Fibroblast of lung (primary cell): Measurements from ENCODE around the gene SYNPR. TPM values are rescaled to one million over a fixed set of nuclear protein-coding genes. Genes with fewer than 3 reads are reported as not detected.

Experiments used
- DNase-seq, 2 donors: peaks; one replicate each; pipeline versions ENCODE4 v3.0.0 to v3.0.0-alpha.2; 2010; ENCODE audit warnings: low read depth in 2 of 2
- H2AFZ ChIP-seq: 2 replicates; pipeline ENCODE4 v1.5.1; 2012; ENCODE audit warnings: low read length, control low read depth, inconsistent platforms
- H3K27ac ChIP-seq: 2 replicates; pipeline ENCODE4 v1.5.1; 2011; ENCODE audit warnings: low read length, control low read depth; ENCODE audit not compliant: insufficient read depth
- H3K27me3 ChIP-seq: 2 replicates; pipeline ENCODE4 v1.5.1; 2011; ENCODE audit warnings: mild to moderate bottlenecking, low read length; ENCODE audit not compliant: control insufficient read depth, insufficient read depth
- H3K36me3 ChIP-seq: 2 replicates; pipeline ENCODE4 v1.5.1; 2011; ENCODE audit warnings: low read length; ENCODE audit not compliant: control insufficient read depth, insufficient read depth
- H3K4me1 ChIP-seq: 2 replicates; pipeline ENCODE4 v1.5.1; 2011; ENCODE audit warnings: low read length; ENCODE audit not compliant: control insufficient read depth, insufficient read depth; ENCODE audit errors: extremely low read depth
- H3K4me2 ChIP-seq: 2 replicates; pipeline ENCODE4 v1.5.1; 2011; ENCODE audit warnings: low read length, control low read depth; ENCODE audit not compliant: insufficient read depth; ENCODE audit errors: extremely low read depth
- H3K4me3 ChIP-seq, 4 experiments: fragments of 200-600 bp in 1 of 4; sonication (generic) in 1 of 4; replicated peaks in 1 of 4; 2 replicates each; pipeline ENCODE4 v1.5.1; 2011 to 2016; ENCODE audit warnings: low read length in 4 of 4, low read depth in 3 of 4, mild to moderate bottlenecking in 3 of 4, control low read depth in 2 of 4, inconsistent platforms in 1 of 4, mixed read lengths in 1 of 4; ENCODE audit not compliant: insufficient read depth in 1 of 4; ENCODE audit errors: control extremely low read depth in 1 of 4
- H3K79me2 ChIP-seq: 2 replicates; pipeline ENCODE4 v1.5.1; 2012; ENCODE audit warnings: mild to moderate bottlenecking, low read length, inconsistent platforms; ENCODE audit not compliant: control insufficient read depth, insufficient read depth
- H3K9ac ChIP-seq: 2 replicates; pipeline ENCODE4 v1.5.1; 2011; ENCODE audit warnings: mild to moderate bottlenecking, low read length, control low read depth; ENCODE audit not compliant: insufficient read depth
- H3K9me3 ChIP-seq: 2 replicates; pipeline ENCODE4 v1.5.1; 2012; ENCODE audit warnings: low read depth, low read length; ENCODE audit not compliant: control insufficient read depth, insufficient read depth
- H4K20me1 ChIP-seq: 2 replicates; pipeline ENCODE4 v1.5.1; 2011; ENCODE audit warnings: low read length; ENCODE audit not compliant: control insufficient read depth, insufficient read depth; ENCODE audit errors: extremely low read depth
- CTCF ChIP-seq, 2 donors: IDR thresholded peaks in 1 of 2; conservative IDR thresholded peaks in 1 of 2; 1 replicate in 1 of 2; 2 replicates in 1 of 2; pipeline ENCODE4 v1.5.1; 2011 to 2012; ENCODE audit warnings: low read length in 2 of 2, control low read depth in 1 of 2, inconsistent platforms in 1 of 2, low read depth in 1 of 2, mild to moderate bottlenecking in 1 of 2
- EZH2 ChIP-seq: IDR thresholded peaks from 2 replicates; pipeline ENCODE4 v1.5.1; 2012; ENCODE audit warnings: low read length, control low read depth, mild to moderate bottlenecking; ENCODE audit errors: missing control alignments
- polyA plus RNA-seq, 2 donors: library from polyadenylated mRNA; depleted of rRNA in 1 of 2; stranded (reverse) in 1 of 2; unstranded in 1 of 2; fragments of >200 nt; gene quantifications; 2 replicates each; pipeline ENCODE4 v1.2.1, GENCODE V29; 2011 to 2012; ENCODE audit warnings: missing spikeins in 1 of 2
- total RNA-seq: library from RNA; depleted of rRNA; stranded (reverse); fragments of >200 nt; gene quantifications from 2 replicates; pipeline ENCODE4 v1.2.1, GENCODE V29; 2014

The SYNPR gene
- total and polyA plus RNA-seq, 2 donors (not counting 1 experiment from before 2014, with no cell fraction given), result not detected

- H3K4me1 ChIP-seq, result no peaks in the 10 kb centered on the region
These were observed 383.9 kb downstream of the SYNPR start for GRCh38 chr3:63662011-63662410.

GRCh38 chr3:63662500-63662899 lies 384.4 kb downstream of the SYNPR start:
- no peak overlapping the region for H3K27ac ChIP-seq
- H3K4me1 ChIP-seq, result no peaks in the 10 kb centered on the region
- H3K4me2 ChIP-seq, result no peak overlapping the region
- H3K36me3 ChIP-seq, result no peaks in the 10 kb centered on the region
- H3K79me2 ChIP-seq, result no peaks in the 10 kb centered on the region
- no peak overlapping the region for H2AFZ ChIP-seq
- H3K9me3 ChIP-seq, result no peaks in the 10 kb centered on the region
- no peaks in the 10 kb centered on the region for H3K27me3 ChIP-seq
- no peaks in the 10 kb centered on the region for H4K20me1 ChIP-seq
- TF ChIP-seq EZH2 (no peak), CTCF (conservative IDR thresholded peaks at IDR 0.05 in 1 of 2, IDR thresholded peaks at IDR 0.05 in 1 of 2; ENCODE audit: low read depth in 1 of 2, low read length in 2 of 2) (no peak)
- H3K9ac ChIP-seq, result no peak overlapping the region
- peak in 1 of 2 donors; percentile 13 for DNase-seq
- H3K4me3 ChIP-seq, result no peak overlapping the region

More at GRCh38 chr3:63662011-63662410, 383.9 kb downstream of the SYNPR start:
- H3K36me3 ChIP-seq, result no peaks in the 10 kb centered on the region
- TF ChIP-seq EZH2 (no peak), CTCF (conservative IDR thresholded peaks at IDR 0.05 in 1 of 2, IDR thresholded peaks at IDR 0.05 in 1 of 2; ENCODE audit: low read depth in 1 of 2, low read length in 2 of 2) (no peak)
- H3K4me3 ChIP-seq, result no peak overlapping the region
- no peaks in the 10 kb centered on the region for H3K27me3 ChIP-seq
- no peak overlapping the region for H3K4me2 ChIP-seq
- H3K79me2 ChIP-seq, result no peaks in the 10 kb centered on the region
- DNase-seq, result no peak
- no peaks in the 10 kb centered on the region for H4K20me1 ChIP-seq
- H3K27ac ChIP-seq, result no peak overlapping the region
- H2AFZ ChIP-seq, result no peak overlapping the region
- H3K9ac ChIP-seq, result no peak overlapping the region
- no peaks in the 10 kb centered on the region for H3K9me3 ChIP-seq
